GM23338 (cell line): Measurements from ENCODE around the gene KCNJ3. TPM values are rescaled to one million over a fixed set of nuclear protein-coding genes. Genes with fewer than 3 reads are reported as not detected.

Experiments used
- ATAC-seq: fragments of 200-7000 bp; cut with Tn5 transposase; 3 replicates; pipeline ENCODE4 v1.9.1; 2020
- DNase-seq: peaks from one replicate; pipeline ENCODE4 v3.0.0-alpha.2; 2015; ENCODE audit warnings: low spot score
- H2AFZ ChIP-seq: fragments of 200-600 bp; sonication (generic); 2 replicates; pipeline ENCODE4 v1.8.0; 2016; ENCODE audit warnings: antibody characterized with exemption, mild to moderate bottlenecking, moderate library complexity
- H3F3A ChIP-seq: fragments of 200-600 bp; sonication (generic); replicated peaks from 2 replicates; pipeline ENCODE4 v1.8.0; 2017; ENCODE audit warnings: antibody characterized with exemption, mixed run types, low read depth
- H3K27ac ChIP-seq: fragments of 200-600 bp; sonication (generic); 2 replicates; pipeline ENCODE4 v1.6.1; 2016; ENCODE audit warnings: low read depth
- H3K27me3 ChIP-seq: fragments of 200-600 bp; sonication (generic); 2 replicates; pipeline ENCODE4 v1.8.0; 2016; ENCODE audit warnings: mild to moderate bottlenecking, mixed run types, moderate library complexity; ENCODE audit not compliant: insufficient read depth
- H3K36me3 ChIP-seq: fragments of 200-600 bp; sonication (generic); 2 replicates; pipeline ENCODE4 v1.8.0; 2016; ENCODE audit warnings: mild to moderate bottlenecking; ENCODE audit not compliant: insufficient read depth
- H3K4me1 ChIP-seq: fragments of 200-600 bp; sonication (generic); 2 replicates; pipeline ENCODE4 v1.8.0; 2016; ENCODE audit warnings: mild to moderate bottlenecking, moderate library complexity; ENCODE audit not compliant: insufficient read depth
- H3K4me2 ChIP-seq: fragments of 200-600 bp; sonication (generic); 2 replicates; pipeline ENCODE4 v1.7.1; 2017; ENCODE audit warnings: mixed run types
- H3K4me3 ChIP-seq: fragments of 200-600 bp; sonication (generic); 2 replicates; pipeline ENCODE4 v1.6.1; 2016; ENCODE audit warnings: mixed run types
- H3K79me2 ChIP-seq: fragments of 200-600 bp; sonication (generic); replicated peaks from 2 replicates; pipeline ENCODE4 v1.8.0; 2017; ENCODE audit warnings: mild to moderate bottlenecking; ENCODE audit not compliant: insufficient read depth
- H3K9me2 ChIP-seq: fragments of 200-600 bp; sonication (generic); 2 replicates; pipeline ENCODE4 v1.8.0; 2017; ENCODE audit not compliant: insufficient read depth
- H4K20me1 ChIP-seq: fragments of 200-600 bp; sonication (generic); replicated peaks from 2 replicates; pipeline ENCODE4 v1.8.0; 2017; ENCODE audit warnings: mild to moderate bottlenecking; ENCODE audit not compliant: insufficient read depth
- H3K27ac Mint-ChIP-seq: 2 replicates; pipeline ENCODE4 v1.8.0; 2020; ENCODE audit warnings: inconsistent platforms, mild to moderate bottlenecking, moderate library complexity, mixed read lengths
- H3K27me3 Mint-ChIP-seq: 3 replicates; pipeline ENCODE4 v1.8.0; 2022; ENCODE audit warnings: low read depth, mild to moderate bottlenecking, moderate library complexity, mixed read lengths, inconsistent platforms; ENCODE audit not compliant: insufficient read depth, poor library complexity
- H3K36me3 Mint-ChIP-seq: 3 replicates; pipeline ENCODE4 v1.8.0; 2021; ENCODE audit warnings: low read depth, mild to moderate bottlenecking, inconsistent platforms, moderate library complexity, mixed read lengths
- H3K4me1 Mint-ChIP-seq: 3 replicates; pipeline ENCODE4 v1.8.0; 2020; ENCODE audit warnings: mild to moderate bottlenecking, inconsistent platforms, mixed read lengths
- H3K4me3 Mint-ChIP-seq: 3 replicates; pipeline ENCODE4 v1.8.0; 2021; ENCODE audit warnings: moderate library complexity, mild to moderate bottlenecking, inconsistent platforms, mixed read lengths
- H3K9me3 Mint-ChIP-seq: 3 replicates; pipeline ENCODE4 v1.8.0; 2020; ENCODE audit warnings: moderate library complexity, mild to moderate bottlenecking, inconsistent platforms, mixed read lengths
- CTCF ChIP-seq, 2 experiments: fragments of 200-600 bp in 1 of 2; sonication (generic) in 1 of 2; conservative IDR thresholded peaks; 2 replicates each; pipeline versions ENCODE4 v1.5.1 to v1.6.1; 2016 to 2017; ENCODE audit warnings: antibody characterized with exemption in 2 of 2, low read depth in 2 of 2, mild to moderate bottlenecking in 2 of 2, moderate library complexity in 1 of 2
- EZH2phosphoT487 ChIP-seq: fragments of 200-600 bp; sonication (generic); IDR thresholded peaks from one replicate; pipeline ENCODE4 v1.8.1; 2018; ENCODE audit warnings: antibody characterized with exemption; ENCODE audit not compliant: unreplicated experiment
- NANOG ChIP-seq: IDR thresholded peaks from 2 replicates; pipeline ENCODE4 v1.6.1; 2016; ENCODE audit warnings: antibody characterized with exemption, borderline replicate concordance
- POLR2AphosphoS5 ChIP-seq: IDR thresholded peaks from 2 replicates; pipeline ENCODE4 v1.6.1; 2016; ENCODE audit warnings: antibody characterized with exemption, low read depth
- STAT1 ChIP-seq: IDR thresholded peaks from one replicate; pipeline ENCODE4 v1.6.1; 2016; ENCODE audit warnings: antibody characterized with exemption; ENCODE audit not compliant: unreplicated experiment
- polyA plus RNA-seq: library from polyadenylated mRNA; unstranded; fragments of >200 nt; fragmentation: Nextera tagmentation; extraction: Ambion mirVana; gene quantifications from 2 replicates; pipeline ENCODE4 v1.2.1, GENCODE V29; 2016
- total RNA-seq: library from RNA; depleted of rRNA; stranded (reverse); fragments of >200 nt; shearing (Covaris generic); gene quantifications from 2 replicates; pipeline ENCODE4 v1.2.3, GENCODE V29; 2014

Gene KCNJ3
- total and polyA plus RNA-seq, 2 experiments from 2014 or later: 0.05 to 0.28 TPM

GRCh38 chr2:154901063-154901462, 202.6 kb downstream of the KCNJ3 start:
- H3K9me2 ChIP-seq: no peaks in the 10 kb centered on the region; the same call in 1 of the 2 replicates
- no peak overlapping the region for H3K27ac ChIP-seq
- no peaks in the 10 kb centered on the region for H3K79me2 ChIP-seq
- peaks cover 2% of the 10 kb centered on the region for H3K27me3 Mint-ChIP-seq
- no peaks in the 10 kb centered on the region for H3K36me3 Mint-ChIP-seq
- no peak for ATAC-seq
- H3K4me3 ChIP-seq: no peak overlapping the region
- DNase-seq: no peak
- H3F3A ChIP-seq: no peaks in the 10 kb centered on the region
- H3K4me1 Mint-ChIP-seq: no peaks in the 10 kb centered on the region
- no peak overlapping the region for H3K4me2 ChIP-seq
- no peaks in the 10 kb centered on the region for H3K36me3 ChIP-seq
- H3K4me1 ChIP-seq: no peaks in the 10 kb centered on the region
- TF ChIP-seq EZH2phosphoT487 (no peak), CTCF (conservative IDR thresholded peaks at IDR 0.05; ENCODE audit: low read depth in 2 of 2) (no peak), STAT1 (no peak), POLR2AphosphoS5 (no peak), NANOG (no peak)
- no peak overlapping the region for H3K4me3 Mint-ChIP-seq
- H3K27ac Mint-ChIP-seq: no peak overlapping the region
- H3K9me3 Mint-ChIP-seq: no peaks in the 10 kb centered on the region; the same call in 2 of the 3 replicates
- H3K27me3 ChIP-seq: no peaks in the 10 kb centered on the region
- H2AFZ ChIP-seq: no peak overlapping the region
- no peaks in the 10 kb centered on the region for H4K20me1 ChIP-seq
